Measurements from ENCODE around the gene RCL1.

GRCh38 chr9:4840018-4840417 lies 47.3 kb downstream of the RCL1 start:
- TF ChIP-seq, protein P1, sequence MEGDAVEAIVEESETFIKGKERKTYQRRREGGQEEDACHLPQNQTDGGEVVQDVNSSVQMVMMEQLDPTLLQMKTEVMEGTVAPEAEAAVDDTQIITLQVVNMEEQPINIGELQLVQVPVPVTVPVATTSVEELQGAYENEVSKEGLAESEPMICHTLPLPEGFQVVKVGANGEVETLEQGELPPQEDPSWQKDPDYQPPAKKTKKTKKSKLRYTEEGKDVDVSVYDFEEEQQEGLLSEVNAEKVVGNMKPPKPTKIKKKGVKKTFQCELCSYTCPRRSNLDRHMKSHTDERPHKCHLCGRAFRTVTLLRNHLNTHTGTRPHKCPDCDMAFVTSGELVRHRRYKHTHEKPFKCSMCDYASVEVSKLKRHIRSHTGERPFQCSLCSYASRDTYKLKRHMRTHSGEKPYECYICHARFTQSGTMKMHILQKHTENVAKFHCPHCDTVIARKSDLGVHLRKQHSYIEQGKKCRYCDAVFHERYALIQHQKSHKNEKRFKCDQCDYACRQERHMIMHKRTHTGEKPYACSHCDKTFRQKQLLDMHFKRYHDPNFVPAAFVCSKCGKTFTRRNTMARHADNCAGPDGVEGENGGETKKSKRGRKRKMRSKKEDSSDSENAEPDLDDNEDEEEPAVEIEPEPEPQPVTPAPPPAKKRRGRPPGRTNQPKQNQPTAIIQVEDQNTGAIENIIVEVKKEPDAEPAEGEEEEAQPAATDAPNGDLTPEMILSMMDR (conservative IDR thresholded peaks at IDR 0.05; ENCODE audit: low read depth, low read length): no peak
- TF ChIP-seq EZH2 (IDR thresholded peaks at IDR 0.05; ENCODE audit: borderline replicate concordance, low read depth, low read length, poor library complexity, severe bottlenecking): no peak

Measured in A673 (cell line).